A673 (cell line): ENCODE measurements around the gene PCDHGA7.
"Not testable (repeated sequence)": the region's sequence is repeated elsewhere in the genome, so short reads cannot be mapped to it uniquely, and the experiment has no call there.

ENCODE experiments used
- EZH2 ChIP-seq: fragments of 200-600 bp; sonication (generic); IDR thresholded peaks from 2 replicates; pipeline ENCODE4 v1.6.1; 2017; ENCODE audit warnings: borderline replicate concordance, low read depth, mild to moderate bottlenecking, mixed read lengths, antibody characterized with exemption, low read length; ENCODE audit not compliant: poor library complexity, severe bottlenecking
- TF ChIP-seq, protein P1 (sequence below): fragments of 300-800, 200-600 bp; sonication (generic); conservative IDR thresholded peaks from 2 replicates; pipeline ENCODE4 v1.5.1; 2017; ENCODE audit warnings: low read depth, mild to moderate bottlenecking, antibody characterized with exemption, low read length, moderate library complexity, mixed read lengths

DNA sequence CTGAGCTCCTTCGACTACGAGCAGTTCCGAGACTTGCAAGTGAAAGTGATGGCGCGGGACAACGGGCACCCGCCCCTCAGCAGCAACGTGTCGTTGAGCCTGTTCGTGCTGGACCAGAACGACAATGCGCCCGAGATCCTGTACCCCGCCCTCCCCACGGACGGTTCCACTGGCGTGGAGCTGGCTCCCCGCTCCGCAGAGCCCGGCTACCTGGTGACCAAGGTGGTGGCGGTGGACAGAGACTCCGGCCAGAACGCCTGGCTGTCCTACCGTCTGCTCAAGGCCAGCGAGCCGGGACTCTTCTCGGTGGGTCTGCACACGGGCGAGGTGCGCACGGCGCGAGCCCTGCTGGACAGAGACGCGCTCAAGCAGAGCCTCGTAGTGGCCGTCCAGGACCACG lies 49.8 kb downstream of the PCDHGA7 start:
- TF ChIP-seq, protein P1, sequence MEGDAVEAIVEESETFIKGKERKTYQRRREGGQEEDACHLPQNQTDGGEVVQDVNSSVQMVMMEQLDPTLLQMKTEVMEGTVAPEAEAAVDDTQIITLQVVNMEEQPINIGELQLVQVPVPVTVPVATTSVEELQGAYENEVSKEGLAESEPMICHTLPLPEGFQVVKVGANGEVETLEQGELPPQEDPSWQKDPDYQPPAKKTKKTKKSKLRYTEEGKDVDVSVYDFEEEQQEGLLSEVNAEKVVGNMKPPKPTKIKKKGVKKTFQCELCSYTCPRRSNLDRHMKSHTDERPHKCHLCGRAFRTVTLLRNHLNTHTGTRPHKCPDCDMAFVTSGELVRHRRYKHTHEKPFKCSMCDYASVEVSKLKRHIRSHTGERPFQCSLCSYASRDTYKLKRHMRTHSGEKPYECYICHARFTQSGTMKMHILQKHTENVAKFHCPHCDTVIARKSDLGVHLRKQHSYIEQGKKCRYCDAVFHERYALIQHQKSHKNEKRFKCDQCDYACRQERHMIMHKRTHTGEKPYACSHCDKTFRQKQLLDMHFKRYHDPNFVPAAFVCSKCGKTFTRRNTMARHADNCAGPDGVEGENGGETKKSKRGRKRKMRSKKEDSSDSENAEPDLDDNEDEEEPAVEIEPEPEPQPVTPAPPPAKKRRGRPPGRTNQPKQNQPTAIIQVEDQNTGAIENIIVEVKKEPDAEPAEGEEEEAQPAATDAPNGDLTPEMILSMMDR, result not testable (repeated sequence)
- not testable (repeated sequence) for TF ChIP-seq EZH2
